Ascending aorta (tissue), 2 donors: Measurements from ENCODE around the gene RSPO1. TPM values are rescaled to one million over a fixed set of nuclear protein-coding genes. Genes with fewer than 3 reads are reported as not detected.

ENCODE experiments used
- DNase-seq, 2 donors: peaks; one replicate each; pipeline ENCODE4 v3.0.0-alpha.2; 2019; ENCODE audit warnings: low spot score in 2 of 2
- H3K27ac ChIP-seq, 2 donors: fragments of 200-600 bp; sonication (generic); one replicate each; pipeline ENCODE4 v1.5.1; 2016 to 2017; ENCODE audit warnings: mild to moderate bottlenecking in 1 of 2
- H3K27me3 ChIP-seq: fragments of 200-600 bp; sonication (generic); one replicate; pipeline ENCODE4 v1.5.1; 2017
- H3K36me3 ChIP-seq, 2 donors: fragments of 200-600 bp; sonication (generic); one replicate each; pipeline ENCODE4 v1.5.1; 2016
- H3K4me1 ChIP-seq, 2 donors: fragments of 200-600 bp; sonication (generic); one replicate each; pipeline ENCODE4 v1.5.1; 2016 to 2017; ENCODE audit warnings: mild to moderate bottlenecking in 1 of 2
- H3K4me3 ChIP-seq, 2 donors: fragments of 200-600 bp; sonication (generic); one replicate each; pipeline ENCODE4 v1.5.1; 2016 to 2017; ENCODE audit warnings: mild to moderate bottlenecking in 1 of 2
- H3K9me3 ChIP-seq, 2 donors: fragments of 200-600 bp; sonication (generic); one replicate each; pipeline ENCODE4 v1.5.1; 2016
- CTCF ChIP-seq, 3 experiments: fragments of 200-600 bp in 2 of 3; fragments of 450-650 bp in 1 of 3; sonication (generic) in 2 of 3; IDR thresholded peaks; one replicate each; pipeline ENCODE4 v1.5.1; 2016 to 2019; ENCODE audit warnings: antibody characterized with exemption in 3 of 3, mild to moderate bottlenecking in 1 of 3, moderate library complexity in 1 of 3
- intact Hi-C: fragments of 100-400 bp; cut with DNase I; formaldehyde crosslinking; loops from one replicate; pipeline ENCODE4 v1.15.1; 2023
- total RNA-seq: library from RNA; depleted of rRNA; stranded (reverse); fragments of >200 nt; gene quantifications from one replicate; pipeline ENCODE4 v1.1.0, GENCODE V29; 2016

Gene RSPO1
- total RNA-seq, 1 donor from 2014 or later: not detected

- no peak for DNase-seq
- no peak overlapping the region for H3K4me3 ChIP-seq
Measured at GRCh38 chr1:37605806-37606474, 28.8 kb downstream of the RSPO1 start.

GRCh38 chr1:37605061-37605650 is 29.5 kb downstream of the RSPO1 start:
- Histone ChIP-seq H3K4me1 (no peaks in the 10 kb centered on the region), H3K27me3 (no peaks in the 10 kb centered on the region), H3K27ac (no peak overlapping the region), H3K36me3 (no peaks in the 10 kb centered on the region), H3K4me3 (no peak overlapping the region), H3K9me3 (no peaks in the 10 kb centered on the region)
- DNase-seq: no peak
- no peak for TF ChIP-seq CTCF (IDR thresholded peaks at IDR 0.05)
- intact Hi-C loops: no loop called here

More at GRCh38 chr1:37605806-37606474, 28.8 kb downstream of the RSPO1 start:
- no peaks in the 10 kb centered on the region for H3K36me3 ChIP-seq
- H3K27ac ChIP-seq: no peak overlapping the region
- no peaks in the 10 kb centered on the region for H3K4me1 ChIP-seq
- no peak for TF ChIP-seq CTCF (IDR thresholded peaks at IDR 0.05)
- no peaks in the 10 kb centered on the region for H3K9me3 ChIP-seq
- intact Hi-C loops: no loop called here
- H3K27me3 ChIP-seq: no peaks in the 10 kb centered on the region

DNA sequence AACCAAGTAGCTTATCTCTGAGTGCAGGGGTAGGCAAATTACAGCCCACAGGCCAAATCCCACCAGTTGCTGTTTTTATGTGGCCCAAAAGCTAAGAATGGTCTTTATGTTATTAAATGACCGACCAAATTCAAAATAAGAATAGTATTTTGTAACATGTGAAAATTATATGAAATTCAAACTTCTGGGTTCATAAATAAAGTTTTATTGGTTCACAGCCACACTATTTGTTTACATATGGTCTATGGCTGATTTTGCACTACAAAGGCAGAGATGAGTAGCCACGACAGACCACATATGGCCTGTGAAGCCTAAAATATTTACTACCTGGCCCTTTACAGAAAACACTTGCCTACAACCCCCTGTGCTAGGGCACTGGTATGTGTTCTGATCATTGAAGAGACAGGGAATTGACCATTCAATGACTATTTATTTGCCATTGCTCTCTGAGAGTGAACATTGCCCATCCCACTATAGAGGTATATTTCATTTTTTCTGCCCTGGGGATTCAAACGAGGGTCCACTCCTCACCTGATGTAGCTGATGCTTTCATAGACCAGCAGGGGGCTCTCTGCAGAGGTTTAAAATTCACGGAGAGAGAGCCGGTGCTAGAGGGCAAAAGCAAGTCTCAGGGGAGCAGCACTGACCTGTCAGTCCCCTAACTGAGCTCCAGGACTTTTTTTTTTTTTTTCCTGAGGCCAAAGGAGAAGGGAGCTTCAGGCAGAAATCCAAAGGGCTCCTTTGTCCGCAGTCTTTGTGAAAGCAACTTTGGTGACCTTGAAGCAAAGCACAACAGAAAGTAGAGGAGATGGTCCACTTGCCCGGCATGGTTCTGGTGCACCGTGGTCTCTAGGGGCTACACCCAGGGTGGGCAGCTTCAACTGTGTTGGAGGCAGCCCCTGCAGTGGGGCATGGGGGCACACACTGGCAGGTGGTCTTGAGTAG is 31.7 kb downstream of the RSPO1 start:
- TF ChIP-seq CTCF (IDR thresholded peaks at IDR 0.05): peak; percentile 28 to 51 (median 34)
- H3K9me3 ChIP-seq: no peaks in the 10 kb centered on the region
- no peak for DNase-seq
- no peaks in the 10 kb centered on the region for H3K4me1 ChIP-seq
- no peak overlapping the region for H3K27ac ChIP-seq
- H3K36me3 ChIP-seq: no peaks in the 10 kb centered on the region
- no peak overlapping the region for H3K4me3 ChIP-seq
- intact Hi-C loops: no loop called here
- no peaks in the 10 kb centered on the region for H3K27me3 ChIP-seq

DNA sequence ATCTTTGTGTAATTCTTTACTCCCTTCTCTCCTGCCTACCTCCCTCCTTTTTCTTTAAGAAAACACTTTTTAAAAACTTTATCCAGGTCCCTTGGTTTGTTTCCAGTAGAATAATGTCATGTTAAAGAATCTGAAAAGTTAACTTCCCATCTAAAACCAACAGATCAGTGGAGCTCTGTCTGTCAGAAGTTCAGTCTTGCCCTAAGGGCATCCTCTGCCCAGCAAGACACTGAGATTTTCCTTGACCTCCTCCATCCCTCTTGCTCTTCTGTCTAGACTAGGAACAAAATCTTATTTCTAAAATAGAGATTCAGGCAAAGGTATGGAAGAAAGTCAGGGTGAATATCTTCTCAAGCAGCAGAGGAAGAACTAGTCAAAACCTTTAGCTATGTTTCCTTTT is 33.3 kb downstream of the RSPO1 start:
- Histone ChIP-seq H3K9me3 (no peaks in the 10 kb centered on the region), H3K36me3 (no peaks in the 10 kb centered on the region), H3K4me3 (no peak overlapping the region), H3K27me3 (no peaks in the 10 kb centered on the region), H3K27ac (no peak overlapping the region), H3K4me1 (peaks cover 0 to under 1% of the 10 kb centered on the region in 2 donors)
- DNase-seq: no peak
- no peak for TF ChIP-seq CTCF (IDR thresholded peaks at IDR 0.05)
- intact Hi-C loops: no loop called here

DNA sequence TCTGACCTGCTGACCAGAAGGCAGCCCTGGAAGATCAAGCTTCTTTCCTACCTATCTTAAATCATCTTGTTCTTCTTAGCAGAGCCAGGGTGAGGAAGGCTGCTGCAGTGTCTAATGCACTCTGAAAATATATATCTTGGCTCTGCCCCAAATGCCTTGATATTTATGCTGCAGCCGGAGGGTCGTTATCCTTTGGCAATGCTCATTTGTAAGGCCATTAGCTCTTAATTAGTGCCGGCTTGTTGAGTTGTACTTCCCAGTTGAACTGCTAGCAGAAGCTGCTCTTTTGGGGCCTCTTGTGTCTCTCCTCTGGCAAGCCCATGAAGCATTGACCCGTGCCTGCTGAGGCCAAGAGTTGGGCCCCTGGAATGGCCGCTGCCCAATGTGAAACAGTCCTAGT is 34.8 kb downstream of the RSPO1 start:
- Histone ChIP-seq H3K27me3 (no peaks in the 10 kb centered on the region), H3K36me3 (no peaks in the 10 kb centered on the region), H3K9me3 (no peaks in the 10 kb centered on the region), H3K4me1 (peaks cover 0 to 6% of the 10 kb centered on the region in 2 donors), H3K27ac (no peak overlapping the region), H3K4me3 (no peak overlapping the region)
- DNase-seq: no peak
- intact Hi-C loops: loop anchor here (5.0 kb wide), 2 partner anchors 128 to 207 kb away; partner anchors contain the start of genes C1orf122, YRDC and ZC3H12A
- no peak for TF ChIP-seq CTCF (IDR thresholded peaks at IDR 0.05)
